Measurements from ENCODE around the gene SPAG7.
A peak's percentile ranks its signal among the peaks of the same experiment; 100 is the strongest.

The SPAG7 gene

DNA sequence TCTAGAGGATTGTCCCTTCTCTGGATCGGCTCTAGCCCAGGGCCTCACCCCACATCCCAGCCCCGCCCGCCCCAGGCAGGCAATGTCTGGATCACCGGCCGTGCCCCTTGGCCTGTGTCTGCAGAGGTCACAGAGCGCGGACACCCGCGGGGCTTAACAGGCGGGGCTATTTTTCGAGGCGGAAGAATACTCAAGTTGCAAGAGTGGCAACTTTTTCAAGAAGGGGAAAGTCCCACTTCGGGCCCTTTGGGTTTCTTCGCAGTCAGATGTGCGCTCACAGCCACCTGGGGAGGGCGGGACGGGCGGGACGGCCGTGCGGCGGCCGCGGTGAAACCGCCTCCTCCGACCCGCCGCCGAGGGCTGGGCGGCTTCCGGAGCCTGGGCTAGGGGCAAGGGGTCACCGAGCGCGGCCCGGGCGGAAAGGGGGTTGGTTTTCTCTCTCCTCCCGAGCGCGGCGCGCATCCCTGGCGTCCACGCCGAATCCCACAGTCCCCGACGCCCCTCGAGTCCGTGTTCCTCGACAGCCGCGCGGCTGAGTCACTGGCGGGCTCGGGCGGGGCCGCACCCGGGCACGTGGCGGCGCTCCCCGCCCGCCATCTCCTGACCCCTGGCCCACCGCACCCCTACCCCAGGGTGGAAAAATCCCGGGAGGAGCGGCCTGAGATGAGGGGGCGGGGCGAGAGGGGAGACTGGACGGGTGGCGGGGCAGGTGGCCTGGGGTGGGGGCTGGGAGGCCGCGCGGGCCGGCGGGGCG, 18.1 kb downstream of the SPAG7 start:
- DNase-seq, result peak in 4 of 5 experiments; percentile 46 to 94 (median 74)

DNA sequence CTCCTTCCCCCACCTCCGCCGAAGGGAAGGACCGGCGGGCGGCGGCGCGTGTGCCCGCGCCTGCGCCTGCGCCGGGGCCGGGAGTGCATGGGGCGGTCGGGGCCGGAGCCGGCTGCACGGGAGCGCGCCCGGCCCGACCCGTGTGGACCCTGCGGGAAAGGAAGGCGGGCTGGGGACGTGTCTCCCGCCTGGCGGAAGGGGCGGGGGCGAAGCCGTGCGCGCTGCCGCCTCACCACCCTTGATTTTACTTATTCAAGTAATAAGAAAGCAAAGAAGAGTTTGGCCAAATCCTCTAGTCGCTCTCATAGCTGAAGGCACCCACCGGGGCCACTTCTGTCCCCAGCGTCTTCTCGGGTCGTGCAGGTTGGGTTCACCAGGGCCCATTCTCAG, 18.7 kb downstream of the SPAG7 start:
- DNase-seq, result peak; percentile 36 to 93 (median 61)

DNA sequence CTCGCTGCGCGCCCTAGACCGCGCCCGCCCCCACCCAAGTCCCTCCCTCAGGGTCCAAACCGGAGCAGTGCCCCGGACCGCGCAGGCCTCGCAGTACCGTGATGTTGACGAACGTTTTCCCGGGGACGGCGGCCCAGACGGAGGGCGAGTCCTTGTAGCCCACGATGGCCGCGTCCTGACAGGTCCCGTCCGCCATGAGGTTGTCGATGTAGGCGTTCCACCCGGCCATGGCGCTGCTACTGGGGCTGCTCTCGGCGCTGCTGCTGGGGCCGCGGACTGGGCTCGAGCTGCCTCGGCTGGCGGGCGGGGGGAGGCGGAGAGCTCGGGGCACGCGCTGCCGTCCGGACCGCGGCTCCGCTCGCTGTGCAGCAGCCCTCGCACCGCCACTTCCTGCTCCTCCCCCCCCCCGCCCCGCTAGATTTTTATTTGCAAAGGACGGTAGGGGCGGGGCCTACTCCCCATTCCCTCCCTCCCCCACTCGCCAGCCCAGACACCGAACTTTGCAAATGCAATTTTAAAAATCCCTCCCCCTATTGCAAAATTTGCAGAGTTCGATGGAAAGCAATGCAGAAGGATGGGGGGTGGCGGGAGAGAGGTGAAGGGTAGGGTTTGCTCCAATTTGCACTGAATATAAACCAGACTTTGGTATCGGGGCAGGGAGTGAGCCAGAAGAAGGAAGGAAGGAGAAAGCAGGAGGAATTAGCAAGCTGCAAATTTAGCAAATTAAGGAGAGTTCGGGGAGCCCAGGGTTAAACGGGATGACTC, 19.3 kb downstream of the SPAG7 start, which contains the start of gene PFN1:
Gene PFN1, minus strand, starts transcription at position 365 of the 765 bp plus-strand sequence. Its CDS starts 136 bp downstream, at position 229.
- DNase-seq, result peak; percentile 68 to 97 (median 86)

DNA sequence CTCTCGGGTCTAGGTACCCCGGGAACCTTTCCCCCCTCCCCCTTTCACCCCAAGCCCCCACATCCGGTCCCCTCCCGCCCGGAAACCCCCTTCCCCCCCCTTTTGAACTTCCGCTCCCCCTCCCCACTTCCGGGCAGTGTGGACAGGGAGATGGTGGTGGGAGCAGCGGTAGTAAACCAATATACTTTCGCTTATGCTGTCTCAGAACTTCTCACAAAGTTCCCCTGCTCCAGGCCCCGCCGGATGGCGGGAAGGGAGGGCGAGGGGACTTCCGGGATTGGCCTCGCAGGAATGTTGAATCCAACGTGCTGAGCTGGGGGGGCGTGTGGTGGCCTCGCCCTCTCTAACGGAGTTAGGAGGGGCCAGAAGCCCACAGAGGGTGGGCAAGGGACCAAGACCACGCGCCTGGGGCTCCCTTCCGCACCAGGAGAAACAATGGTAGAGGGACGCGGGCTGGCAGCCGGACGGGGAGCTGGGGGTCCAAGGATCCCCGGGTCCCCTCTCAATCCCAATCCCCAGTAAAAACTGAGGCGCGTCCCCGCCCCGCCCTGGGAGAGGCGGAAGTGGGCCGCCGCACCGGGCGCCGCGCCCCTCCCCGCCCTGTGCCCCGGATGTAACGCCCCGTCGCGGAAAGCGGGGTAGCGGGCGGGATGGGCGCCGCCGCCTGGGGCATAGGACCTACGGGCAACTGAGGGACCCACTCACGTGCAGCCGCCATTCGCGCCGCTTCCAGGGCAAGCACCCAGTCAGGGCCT, 20.0 kb downstream of the SPAG7 start:
- DNase-seq, result peak; percentile 46 to 89 (median 59)

DNA sequence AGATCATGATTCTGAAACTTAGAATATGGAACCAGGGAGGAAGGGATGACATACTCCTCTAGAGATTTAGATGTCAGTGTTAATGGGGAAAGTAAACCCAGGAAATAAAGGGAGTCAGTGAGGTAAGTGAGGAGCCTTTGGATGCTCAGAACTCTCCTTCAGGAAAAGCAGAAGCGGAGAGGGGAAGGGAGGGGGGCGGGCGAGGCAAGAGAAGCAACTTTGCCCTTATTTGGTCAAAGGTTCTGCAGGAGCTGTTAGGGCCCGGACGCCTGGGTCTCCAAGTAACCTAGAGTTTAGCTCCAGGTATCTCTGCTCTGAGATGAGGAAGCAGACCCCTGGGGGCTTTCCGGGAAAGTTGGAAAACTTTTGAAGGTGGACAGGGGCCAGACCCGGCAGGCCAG, 20.6 kb downstream of the SPAG7 start:
- no peak for DNase-seq

DNA sequence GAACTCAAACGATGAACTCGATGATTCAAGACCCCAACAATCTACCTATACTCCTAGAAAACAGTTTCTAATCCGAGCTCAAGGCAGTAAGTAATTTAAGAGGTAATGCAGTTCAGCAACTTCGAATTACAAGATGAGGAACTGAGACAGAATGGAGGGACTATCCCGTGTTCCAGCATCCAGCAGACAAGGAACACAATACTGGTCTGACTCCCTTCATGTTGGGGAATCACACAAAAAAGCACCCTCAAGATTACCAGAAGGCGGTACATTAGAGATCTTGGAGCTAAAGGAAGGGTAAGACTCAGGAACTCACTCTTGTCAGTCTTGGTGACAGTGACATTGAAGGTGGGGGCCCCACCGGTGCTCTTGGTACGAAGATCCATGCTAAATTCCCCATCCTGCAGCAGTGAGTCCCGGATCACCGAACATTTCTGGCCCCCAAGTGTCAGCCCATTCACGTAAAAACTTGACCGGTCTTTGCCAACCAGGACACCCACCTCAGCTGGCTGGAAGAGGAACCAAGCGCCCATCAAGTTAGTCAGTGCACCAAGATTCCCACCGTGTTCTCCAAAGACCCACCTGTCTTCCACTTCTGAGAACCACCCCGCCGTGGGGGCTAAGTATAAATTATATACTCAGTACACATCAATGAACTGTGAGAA, 21.2 kb downstream of the SPAG7 start:
- DNase-seq, result no peak

DNA sequence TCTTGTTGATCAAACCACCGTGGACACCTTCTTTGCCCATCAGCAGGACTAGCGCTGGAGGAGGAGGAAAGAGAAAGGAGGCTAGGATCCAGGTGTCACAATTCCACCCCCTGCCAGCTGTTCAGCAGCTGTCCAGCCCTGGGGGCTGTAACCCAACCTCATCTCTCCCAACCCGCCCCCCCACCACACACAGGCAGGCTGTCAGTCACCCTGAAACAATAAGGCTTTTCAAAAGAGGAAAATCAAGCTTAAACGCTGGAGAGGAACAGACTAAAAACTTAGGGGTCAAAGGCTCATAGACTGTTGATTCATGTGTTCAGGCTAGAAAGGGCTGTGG, 21.7 kb downstream of the SPAG7 start:
- DNase-seq, result no peak

DNA sequence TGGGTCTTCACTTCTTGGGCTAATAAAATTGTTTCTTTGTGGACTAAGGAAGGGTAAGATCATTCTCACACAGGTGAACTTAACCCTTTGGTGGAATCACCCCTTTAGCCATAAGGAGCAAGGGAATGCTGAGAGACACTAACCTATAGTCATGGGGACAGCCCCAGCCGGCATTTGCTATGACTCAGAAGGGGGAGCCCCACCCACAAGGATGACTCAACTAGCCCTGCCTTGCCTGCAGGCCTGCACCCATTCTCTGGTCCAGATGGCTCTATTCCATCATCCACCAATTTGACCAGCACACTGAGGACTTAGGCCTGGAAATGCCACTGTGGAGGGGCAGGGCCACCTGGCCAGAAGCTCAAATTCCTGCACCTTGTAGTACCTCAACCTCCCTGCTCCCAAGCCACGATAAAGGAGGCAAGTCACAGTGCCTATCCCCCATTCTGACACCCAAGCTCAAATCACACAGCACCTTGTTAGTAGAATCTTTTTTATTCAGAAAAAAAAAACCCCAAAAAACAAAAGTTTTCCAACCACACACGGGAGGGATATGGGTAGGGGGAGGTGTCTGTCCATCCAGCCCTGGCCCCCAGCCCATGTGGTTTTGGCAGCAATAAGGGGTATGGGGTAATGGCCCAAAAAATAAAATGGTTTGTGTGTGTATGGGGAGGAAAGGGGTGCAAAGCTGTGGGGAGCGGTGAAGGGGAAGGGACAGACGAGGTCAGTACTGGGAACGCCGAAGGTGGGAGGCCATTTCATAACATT, 22.3 kb downstream of the SPAG7 start:
- DNase-seq, result peak in 4 of 5 experiments; percentile 60 to 87 (median 70)

DNA sequence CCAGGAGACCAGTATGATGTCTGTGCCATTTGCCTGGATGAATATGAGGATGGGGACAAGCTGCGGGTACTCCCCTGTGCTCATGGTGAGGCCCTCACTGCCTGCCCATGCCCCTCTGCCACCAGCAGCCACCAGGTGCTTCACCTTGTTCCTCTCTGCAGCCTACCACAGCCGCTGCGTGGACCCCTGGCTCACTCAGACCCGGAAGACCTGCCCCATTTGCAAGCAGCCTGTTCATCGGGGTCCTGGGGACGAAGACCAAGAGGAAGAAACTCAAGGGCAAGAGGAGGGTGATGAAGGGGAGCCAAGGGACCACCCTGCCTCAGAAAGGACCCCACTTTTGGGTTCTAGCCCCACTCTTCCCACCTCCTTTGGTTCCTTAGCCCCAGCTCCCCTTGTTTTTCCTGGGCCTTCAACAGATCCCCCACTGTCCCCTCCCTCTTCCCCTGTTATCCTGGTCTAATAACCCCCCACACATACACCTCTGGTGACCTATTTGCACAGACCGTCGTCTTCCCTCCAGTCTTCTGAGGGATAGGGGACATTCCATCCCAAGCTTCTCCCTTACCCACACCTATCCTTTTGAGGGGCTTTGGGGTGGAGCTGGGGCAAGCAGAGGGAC, 23.0 kb downstream of the SPAG7 start:
- peak in 1 of 5 experiments; percentile 55 for DNase-seq

DNA sequence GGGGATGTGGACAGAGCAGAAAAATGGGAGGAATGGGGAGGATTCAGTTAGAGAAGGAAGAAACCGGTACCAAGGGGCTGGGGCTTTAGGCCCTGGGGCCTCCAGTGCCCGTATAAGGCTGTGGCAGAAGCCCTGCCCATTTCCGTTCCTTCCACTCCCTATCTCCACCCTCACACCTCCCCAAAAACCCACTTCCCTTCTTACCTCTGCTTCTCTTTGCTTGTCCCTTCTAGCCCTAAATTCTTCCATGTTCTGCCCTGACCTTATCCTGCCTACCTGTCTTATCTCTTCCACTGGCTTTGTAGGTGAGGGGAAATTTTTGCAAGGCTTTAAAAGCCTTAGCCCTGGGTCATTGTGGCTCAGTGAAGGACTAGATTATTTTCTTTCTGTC, 23.5 kb downstream of the SPAG7 start:
- DNase-seq, result peak in 3 of 5 experiments; percentile 47 to 90 (median 62)

DNA sequence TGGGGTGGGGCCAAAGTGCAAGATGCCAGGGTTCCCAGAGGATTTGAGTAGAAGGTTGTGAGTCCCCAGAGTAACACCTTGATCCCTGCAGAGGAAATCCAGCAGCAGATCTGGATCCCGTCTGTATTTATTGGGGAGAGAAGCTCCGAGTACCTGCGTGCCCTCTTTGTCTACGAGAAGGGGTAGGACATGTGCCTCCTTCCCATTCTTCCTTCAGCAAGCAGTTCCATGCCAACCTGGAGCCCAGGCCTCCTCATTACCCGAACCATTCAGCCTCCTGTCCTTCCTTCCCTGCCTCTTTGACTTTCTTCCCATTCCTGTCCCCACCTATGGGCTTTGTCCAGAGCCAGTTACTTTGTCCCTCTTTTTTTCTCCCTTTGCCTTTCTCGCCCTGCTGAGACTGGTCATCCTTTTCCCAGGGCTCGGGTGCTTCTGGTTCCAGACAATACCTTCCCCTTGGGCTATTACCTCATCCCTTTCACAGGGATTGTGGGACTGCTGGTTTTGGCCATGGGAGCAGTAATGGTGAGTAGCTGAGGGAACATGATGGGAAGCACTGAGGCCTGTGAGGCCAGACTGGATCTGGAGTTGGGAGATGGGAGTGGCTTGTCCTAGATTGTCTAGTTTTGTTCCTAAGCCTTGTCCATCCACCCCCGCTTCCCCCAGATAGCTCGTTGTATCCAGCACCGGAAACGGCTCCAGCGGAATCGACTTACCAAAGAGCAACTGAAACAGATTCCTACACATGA, 24.7 kb downstream of the SPAG7 start:
- no peak for DNase-seq

DNA sequence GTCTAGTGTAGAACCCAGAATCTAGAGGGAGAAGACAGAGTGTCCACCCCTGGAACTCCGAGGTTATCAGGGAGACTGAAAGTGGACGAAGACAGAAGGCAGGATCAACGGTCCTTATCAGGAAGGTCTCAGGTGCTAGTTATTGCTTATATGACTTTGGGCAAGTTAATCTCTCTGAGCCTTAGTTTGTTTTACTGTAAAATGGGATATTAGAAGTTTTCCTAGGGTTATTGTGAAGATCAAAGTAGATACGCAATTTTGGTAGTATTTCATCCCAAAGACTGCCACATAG, 26.4 kb downstream of the SPAG7 start:
- DNase-seq, result no peak

DNA sequence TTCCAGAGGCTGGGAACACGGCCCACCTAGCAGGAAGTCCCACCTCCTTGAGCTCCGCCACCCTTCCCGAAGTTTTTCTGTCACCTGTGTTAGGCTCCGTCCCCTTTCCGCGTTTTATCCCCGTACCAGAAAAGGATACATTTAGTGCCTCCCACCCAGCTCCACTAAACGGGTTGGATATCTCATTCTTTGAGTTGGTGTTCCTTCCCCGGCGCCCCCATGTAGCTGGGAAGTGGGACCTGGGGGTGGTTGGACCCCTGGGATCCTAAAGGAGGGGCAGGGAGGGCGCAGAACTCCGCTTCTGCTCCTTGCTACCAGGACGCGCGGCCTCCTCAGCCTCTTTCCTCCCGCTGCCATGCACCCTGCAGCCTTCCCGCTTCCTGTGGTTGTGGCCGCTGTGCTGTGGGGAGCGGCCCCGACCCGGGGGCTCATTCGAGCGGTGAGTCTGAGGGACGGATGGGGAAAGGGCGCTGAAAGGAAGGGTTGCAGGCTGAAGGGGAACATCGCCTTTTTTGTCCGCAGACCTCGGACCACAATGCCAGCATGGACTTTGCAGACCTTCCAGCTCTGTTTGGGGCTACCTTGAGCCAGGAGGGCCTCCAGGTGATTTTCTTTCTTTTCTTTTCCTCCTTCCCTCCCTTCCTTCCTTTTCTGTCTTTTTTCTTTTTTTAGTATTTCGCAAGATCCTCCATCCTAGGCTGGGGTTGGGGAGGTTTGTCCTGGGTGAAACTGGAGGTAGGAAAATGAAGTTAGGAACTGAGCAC, 26.9 kb downstream of the SPAG7 start:
- peak in 3 of 5 experiments; percentile 36 to 70 (median 43) for DNase-seq

DNA sequence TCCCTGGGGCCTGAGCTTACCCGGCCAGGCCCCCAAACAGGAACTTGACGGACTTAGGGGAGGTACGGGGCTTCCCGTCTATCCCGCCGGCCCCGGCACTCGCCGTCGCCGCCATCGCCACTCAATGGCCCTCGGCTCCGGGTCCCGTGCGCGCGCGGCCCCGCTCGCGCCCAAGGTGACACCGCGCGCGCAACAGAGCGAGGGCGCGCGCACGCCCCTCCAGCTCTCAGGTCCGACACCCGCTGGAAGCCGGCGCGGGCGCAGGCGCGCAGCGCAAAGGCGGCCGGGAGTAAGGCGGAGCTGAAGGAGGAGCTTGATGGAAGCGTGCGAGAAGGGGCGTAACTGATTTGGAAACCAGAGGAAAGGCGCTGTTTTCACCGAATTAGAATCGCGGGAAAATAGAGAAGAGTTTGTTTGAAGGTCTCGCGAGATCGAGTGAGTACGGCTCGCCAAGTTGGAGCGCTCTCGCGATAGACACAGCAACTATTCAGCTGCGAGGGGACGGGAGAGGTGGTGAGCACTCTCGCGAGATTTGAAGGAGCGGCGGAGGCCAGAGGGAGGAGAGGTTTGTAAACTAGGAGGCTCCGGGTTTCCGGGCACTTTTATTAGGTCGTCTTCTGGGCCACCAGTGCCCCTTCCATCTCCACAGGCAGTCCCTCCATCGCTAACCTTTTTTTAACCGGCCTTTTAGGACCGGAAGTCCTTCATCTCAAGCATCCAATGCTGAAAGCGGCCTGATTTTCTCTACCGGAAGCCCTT, 27.6 kb downstream of the SPAG7 start, which contains the start of the genes RNF167 and SLC25A11:
Gene RNF167, plus strand, starts transcription at position 473 of the 759 bp plus-strand sequence. CDS start 642 bp downstream, outside the sequence.
Gene SLC25A11, minus strand, starts transcription at position 251 of the 759 bp plus-strand sequence. Its CDS starts 136 bp downstream, at position 115.
- peak; percentile 81 to 100 (median 94) for DNase-seq

DNA sequence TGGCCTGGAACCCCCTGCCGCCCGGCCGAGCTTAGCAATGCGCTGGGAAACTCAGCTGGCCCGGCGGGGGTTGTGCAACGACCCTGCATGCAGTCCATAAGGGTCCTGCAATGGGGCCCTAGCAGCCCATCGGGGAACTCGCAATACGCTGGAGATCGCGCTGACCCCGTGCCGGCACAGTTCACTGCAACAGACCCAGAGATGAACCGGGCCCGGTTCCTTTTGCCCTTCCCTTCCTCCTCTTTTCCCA, 28.1 kb downstream of the SPAG7 start:
- DNase-seq, result no peak

DNA sequence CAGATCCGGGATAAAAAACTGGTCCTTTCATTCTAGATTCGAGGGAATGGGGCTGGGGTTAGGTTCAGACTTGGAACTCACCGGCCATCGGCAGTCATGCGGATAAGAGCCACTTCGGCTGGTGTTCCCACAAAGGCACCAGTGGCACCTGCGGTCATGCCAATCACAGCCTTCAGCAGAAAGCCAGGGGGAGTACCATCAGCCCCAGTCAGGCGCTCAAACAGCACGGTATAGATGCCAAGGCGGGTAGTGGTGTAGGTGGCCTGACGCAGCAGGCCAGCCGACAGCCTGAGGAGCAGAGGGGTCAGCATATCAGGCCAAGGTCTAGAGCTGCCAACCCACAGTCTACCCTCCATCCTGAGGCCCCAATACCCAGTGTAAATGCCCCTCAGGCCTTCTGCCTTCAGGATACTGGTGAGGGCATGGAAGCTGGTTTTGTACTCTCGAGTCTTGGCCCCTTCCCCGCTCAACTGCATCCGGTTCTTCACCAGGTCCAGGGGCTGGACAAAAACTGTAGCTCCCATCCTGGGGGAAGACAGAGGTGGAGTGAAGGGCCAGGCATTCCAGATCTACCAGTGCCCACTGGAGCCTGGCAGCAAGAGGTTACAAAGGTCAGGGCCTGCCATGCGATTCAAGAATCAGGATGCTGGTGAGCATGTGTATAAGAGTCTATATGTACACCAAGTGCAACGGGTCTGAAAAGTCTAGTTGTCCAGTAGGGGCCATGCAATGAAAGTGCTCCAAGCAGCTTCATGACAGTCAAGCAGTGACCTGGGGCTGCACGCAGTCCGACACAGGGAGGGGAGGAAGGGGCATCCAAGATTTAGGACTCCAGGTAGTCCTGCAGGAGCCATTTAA, 28.7 kb downstream of the SPAG7 start:
- DNase-seq, result no peak

DNA sequence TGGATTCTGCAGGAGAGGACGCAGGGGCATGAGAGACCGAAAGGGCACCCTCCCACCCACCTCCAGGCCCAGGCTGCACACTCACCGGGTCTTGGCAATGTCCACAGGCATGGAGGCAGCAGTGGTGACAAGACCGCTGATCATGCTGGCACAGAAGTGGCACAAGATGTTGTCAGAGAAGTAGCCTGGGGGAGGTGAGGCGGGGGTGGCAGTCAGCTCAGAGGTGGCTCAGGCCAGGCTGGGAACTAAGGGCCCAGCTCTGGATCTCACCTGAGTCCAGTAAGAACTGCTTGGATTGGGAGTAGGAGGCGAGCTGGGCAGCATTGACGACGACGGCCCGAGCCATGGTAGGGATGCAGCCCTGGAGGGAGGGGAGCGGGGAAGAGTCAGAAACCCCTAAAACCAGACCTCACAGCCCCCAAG, 29.5 kb downstream of the SPAG7 start:
- no peak for DNase-seq

DNA sequence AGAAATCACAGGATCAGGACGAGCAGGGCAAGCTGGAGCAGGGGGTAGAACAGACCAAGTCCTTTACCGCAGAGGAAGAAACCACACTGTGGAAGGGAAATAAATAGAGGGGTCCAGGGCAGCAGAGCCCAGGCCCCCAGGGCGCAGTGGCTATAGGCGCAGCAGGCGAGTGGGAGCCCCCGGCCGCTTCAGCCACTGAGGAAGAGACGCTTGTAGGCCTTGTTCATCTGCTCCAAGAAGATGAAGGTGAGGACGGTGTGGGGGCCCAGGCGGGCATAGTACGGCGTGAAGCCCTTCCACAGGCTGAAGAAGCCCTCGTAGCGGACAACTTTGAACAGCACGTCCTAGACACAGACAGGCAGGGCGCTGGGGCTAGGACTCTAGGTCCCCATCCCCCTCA, 30.1 kb downstream of the SPAG7 start:
- DNase-seq, result no peak
